ENCODE data around the gene KMT2D. TPM values are rescaled to one million over a fixed set of nuclear protein-coding genes. Genes with fewer than 3 reads are reported as not detected.

KMT2D gene
- total and polyA plus RNA-seq, 2 of the 8 experiments (the other 6 are each of a cell fraction or from before 2014, with no cell fraction given) = 9.1 to 86.3 TPM

DNA sequence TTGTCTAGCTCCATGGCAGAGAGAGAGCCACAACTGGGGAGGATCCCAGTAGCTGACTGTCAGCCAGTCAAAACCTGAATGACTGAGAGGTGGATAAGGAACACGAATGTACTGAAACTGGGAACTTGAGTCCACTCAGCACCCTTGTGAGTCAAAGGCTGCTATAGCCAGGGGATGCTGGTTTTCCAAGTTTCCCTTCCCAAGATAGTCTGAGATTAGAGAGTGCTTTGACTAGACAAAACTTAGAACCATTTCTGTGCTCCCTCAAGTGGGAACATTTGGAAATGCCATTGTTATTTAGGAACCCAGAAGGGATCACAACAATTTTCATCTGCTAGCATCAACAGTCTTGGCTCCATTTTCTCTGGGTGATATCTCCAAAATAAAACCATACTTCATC is 46.0 kb downstream of the KMT2D start:
- H3K4ac ChIP-seq (replicated peaks; ENCODE audit: insufficient read length, low read depth, low read length) = no peak overlapping the region
- H3K27me3 ChIP-seq (replicated peaks in 1 of 4; ENCODE audit: control insufficient read depth in 3 of 4, extremely low read depth in 1 of 4, insufficient read depth in 3 of 4, low read length in 3 of 4) = no peaks in the 10 kb centered on the region
- FAIRE-seq = no peak
- H3K79me2 ChIP-seq (ENCODE audit: control insufficient read depth in 1 of 2, insufficient read depth in 2 of 2, low read length in 2 of 2) = no peaks in the 10 kb centered on the region
- H3K56ac ChIP-seq (replicated peaks; ENCODE audit: insufficient read length, low read depth, low read length) = no peak overlapping the region
- DNase-seq (ENCODE audit: low read depth in 1 of 2, low spot score in 2 of 2) = no peak
- no peak overlapping the region for H2BK12ac ChIP-seq (ENCODE audit: low read depth, low read length)
- H2AFZ ChIP-seq (ENCODE audit: low read length) = no peak overlapping the region
- no peak overlapping the region for H4K91ac ChIP-seq (replicated peaks; ENCODE audit: insufficient read length, low read length)
- ChIA-PET POLR2A (ENCODE audit: partially characterized antibody) (interaction anchor here (0.8 to 3.0 kb wide), 4 partner anchors 10 to 149 kb away, joined by 3 to 16 read pairs (median 10); partner anchors contain the start of gene RND1), CTCF (ENCODE audit: partially characterized antibody) (interaction anchor here (1.1 to 11.5 kb wide), 10 partner anchors 16 to 147 kb away, joined by 3 to 207 read pairs (median 4); partner anchors contain the start of genes DDN and WNT1)
- no peak overlapping the region for H4K8ac ChIP-seq (ENCODE audit: extremely low read depth, insufficient read depth, low read length)
- H3K4me2 ChIP-seq (ENCODE audit: insufficient read depth in 1 of 2, low read depth in 2 of 2, low read length in 2 of 2) = no peak overlapping the region
- no peaks in the 10 kb centered on the region for H3K9me3 ChIP-seq (ENCODE audit: insufficient read depth in 2 of 2, low read depth in 1 of 2, low read length in 1 of 2)
- no peak overlapping the region for H3K9ac ChIP-seq (replicated peaks in 1 of 4; ENCODE audit: extremely low read depth in 1 of 4, low read depth in 3 of 4, low read length in 3 of 4)
- 71% methylated on average over 1 of the region's 1 CpG; no CpG with 5 or more reads in 1 of the 2 experiments for WGBS, 2 experiments (ENCODE audit: extremely low coverage in 1 of 2, insufficient coverage in 1 of 2, insufficient read length in 1 of 2, insufficient replicate concordance in 2 of 2, low coverage in 1 of 2, low lambda C conversion rate in 2 of 2, missing lambda C conversion rate in 1 of 2)
- H2BK5ac ChIP-seq (ENCODE audit: low read depth, low read length) = no peak overlapping the region
- H3K79me1 ChIP-seq (ENCODE audit: low read depth, low read length) = no peaks in the 10 kb centered on the region
- no peak overlapping the region for H3K18ac ChIP-seq (ENCODE audit: extremely low read depth, low read length)
- peaks cover 0 to 6% (median 1%) of the 10 kb centered on the region in 4 experiments; a peak in 4 of 7 replicates for H3K4me1 ChIP-seq (replicated peaks in 1 of 4; ENCODE audit: control insufficient read depth in 3 of 4, insufficient read depth in 4 of 4, low read length in 3 of 4)
- TF ChIP-seq, protein P1, sequence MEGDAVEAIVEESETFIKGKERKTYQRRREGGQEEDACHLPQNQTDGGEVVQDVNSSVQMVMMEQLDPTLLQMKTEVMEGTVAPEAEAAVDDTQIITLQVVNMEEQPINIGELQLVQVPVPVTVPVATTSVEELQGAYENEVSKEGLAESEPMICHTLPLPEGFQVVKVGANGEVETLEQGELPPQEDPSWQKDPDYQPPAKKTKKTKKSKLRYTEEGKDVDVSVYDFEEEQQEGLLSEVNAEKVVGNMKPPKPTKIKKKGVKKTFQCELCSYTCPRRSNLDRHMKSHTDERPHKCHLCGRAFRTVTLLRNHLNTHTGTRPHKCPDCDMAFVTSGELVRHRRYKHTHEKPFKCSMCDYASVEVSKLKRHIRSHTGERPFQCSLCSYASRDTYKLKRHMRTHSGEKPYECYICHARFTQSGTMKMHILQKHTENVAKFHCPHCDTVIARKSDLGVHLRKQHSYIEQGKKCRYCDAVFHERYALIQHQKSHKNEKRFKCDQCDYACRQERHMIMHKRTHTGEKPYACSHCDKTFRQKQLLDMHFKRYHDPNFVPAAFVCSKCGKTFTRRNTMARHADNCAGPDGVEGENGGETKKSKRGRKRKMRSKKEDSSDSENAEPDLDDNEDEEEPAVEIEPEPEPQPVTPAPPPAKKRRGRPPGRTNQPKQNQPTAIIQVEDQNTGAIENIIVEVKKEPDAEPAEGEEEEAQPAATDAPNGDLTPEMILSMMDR (IDR thresholded peaks at IDR 0.05; ENCODE audit: control extremely low read depth in 1 of 3, insufficient read depth in 1 of 3, low read depth in 1 of 3, low read length in 3 of 3) = peak in 2 of 3 experiments; percentile 6 to 11; a peak in 1 of 4 replicates
- no peak for TF ChIP-seq SIRT6 (IDR thresholded peaks at IDR 0.05; ENCODE audit: low read length)
- no peak overlapping the region for H3K14ac ChIP-seq (ENCODE audit: insufficient read length)
- no peak overlapping the region for H2BK15ac ChIP-seq (ENCODE audit: low read length)
- peaks cover 8% of the 10 kb centered on the region for H3K23me2 ChIP-seq (ENCODE audit: low read depth, low read length)
- H4K5ac ChIP-seq (ENCODE audit: insufficient read length, low read depth, low read length) = no peak overlapping the region
- H3K36me3 ChIP-seq (ENCODE audit: control insufficient read depth in 2 of 4, insufficient read depth in 4 of 4, low read length in 3 of 4) = no peaks in the 10 kb centered on the region
- H2BK120ac ChIP-seq (replicated peaks; ENCODE audit: low read depth, low read length) = no peak overlapping the region
- H2BK20ac ChIP-seq (ENCODE audit: low read length) = no peak overlapping the region
- H4K20me1 ChIP-seq (replicated peaks in 1 of 2; ENCODE audit: control insufficient read depth in 1 of 2, insufficient read depth in 2 of 2, low read length in 2 of 2) = no peaks in the 10 kb centered on the region
- H3K23ac ChIP-seq (ENCODE audit: insufficient read length) = no peak overlapping the region
- no peak overlapping the region for H3K4me3 ChIP-seq (ENCODE audit: extremely low read depth in 1 of 4, insufficient read depth in 2 of 4, low read depth in 3 of 4, low read length in 4 of 4)
- no peak overlapping the region for H2AK5ac ChIP-seq (ENCODE audit: low read depth, low read length)
- H3K27ac ChIP-seq (ENCODE audit: low read depth, low read length) = no peak overlapping the region

Measured in H1 (cell line).